Tibial artery (tissue), 4 donors: Measurements from ENCODE around the gene PTEN.
"Not testable (repeated sequence)": the region's sequence is repeated elsewhere in the genome, so short reads cannot be mapped to it uniquely, and the experiment has no call there.

ENCODE experiments used
- DNase-seq, 2 donors: peaks; one replicate each; pipeline ENCODE4 v3.0.0-alpha.2; 2019
- H3K27ac ChIP-seq, 2 donors: fragments of 200-600 bp; sonication (generic) in 1 of 2; 1 replicate in 1 of 2; 2 replicates in 1 of 2; pipeline ENCODE4 v1.5.1; 2018 to 2019; ENCODE audit warnings: mild to moderate bottlenecking in 1 of 2
- H3K27me3 ChIP-seq, 2 donors: fragments of 200-600 bp; sonication (generic) in 1 of 2; one replicate each; pipeline versions ENCODE4 v1.5.1 to v1.6.0; 2016 to 2019
- H3K36me3 ChIP-seq, 3 donors: fragments of 200-600 bp; sonication (generic) in 2 of 3; one replicate each; pipeline ENCODE4 v1.5.1; 2016 to 2019; ENCODE audit warnings: mild to moderate bottlenecking in 2 of 3
- H3K4me1 ChIP-seq, 4 donors: fragments of 200-600 bp; sonication (generic) in 2 of 4; 1 replicate in 3 of 4; 2 replicates in 1 of 4; pipeline ENCODE4 v1.5.1; 2016 to 2019
- H3K4me3 ChIP-seq, 2 donors: fragments of 200-600 bp; sonication (generic) in 1 of 2; 1 replicate in 1 of 2; 2 replicates in 1 of 2; pipeline ENCODE4 v1.5.1; 2018 to 2019; ENCODE audit warnings: mild to moderate bottlenecking in 2 of 2
- H3K9me3 ChIP-seq, 3 donors: fragments of 200-600 bp; sonication (generic) in 1 of 3; one replicate each; pipeline ENCODE4 v1.5.1; 2016 to 2019
- intact Hi-C: fragments of 100-400 bp; cut with DNase I; formaldehyde crosslinking; loops from one replicate; pipeline ENCODE4 v1.15.0; 2023; ENCODE audit warnings: low total_unique reads
- TF ChIP-seq, protein P1 (sequence below), 2 experiments: fragments of 200-600 bp in 1 of 2; fragments of 450-650 bp in 1 of 2; IDR thresholded peaks; one replicate each; pipeline ENCODE4 v1.5.1; 2017 to 2019; ENCODE audit warnings: antibody characterized with exemption in 2 of 2, mild to moderate bottlenecking in 1 of 2, moderate library complexity in 1 of 2

Gene PTEN

DNA sequence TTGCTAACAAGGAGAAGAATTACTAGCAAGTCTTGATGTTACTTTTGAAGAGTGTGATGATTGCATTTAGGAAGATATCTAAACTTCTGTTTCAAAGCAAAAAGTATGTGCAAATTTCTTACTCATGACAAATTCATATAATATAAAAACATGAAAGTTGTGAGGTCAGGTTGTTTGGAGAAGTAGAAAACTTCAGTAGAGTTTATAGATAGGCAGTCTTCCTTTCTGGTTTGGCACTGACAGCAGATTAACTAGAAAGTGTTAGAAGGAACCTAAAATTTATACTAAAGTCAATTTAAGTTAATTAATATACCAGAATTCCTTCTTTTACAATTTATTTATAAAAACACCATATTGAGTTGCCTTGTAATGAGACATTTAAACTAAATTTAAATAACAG lies 16.9 kb downstream of the PTEN start:
- Histone ChIP-seq H3K9me3 (no peaks in the 10 kb centered on the region), H3K4me1 (peaks cover 0 to 85% (median 11%) of the 10 kb centered on the region in 4 donors), H3K27me3 (no peaks in the 10 kb centered on the region), H3K36me3 (peaks cover 0 to 4% (median 0%) of the 10 kb centered on the region in 3 donors), H3K4me3 (no peak overlapping the region), H3K27ac (no peak overlapping the region)
- intact Hi-C loops: no loop called here
- TF ChIP-seq, protein P1, sequence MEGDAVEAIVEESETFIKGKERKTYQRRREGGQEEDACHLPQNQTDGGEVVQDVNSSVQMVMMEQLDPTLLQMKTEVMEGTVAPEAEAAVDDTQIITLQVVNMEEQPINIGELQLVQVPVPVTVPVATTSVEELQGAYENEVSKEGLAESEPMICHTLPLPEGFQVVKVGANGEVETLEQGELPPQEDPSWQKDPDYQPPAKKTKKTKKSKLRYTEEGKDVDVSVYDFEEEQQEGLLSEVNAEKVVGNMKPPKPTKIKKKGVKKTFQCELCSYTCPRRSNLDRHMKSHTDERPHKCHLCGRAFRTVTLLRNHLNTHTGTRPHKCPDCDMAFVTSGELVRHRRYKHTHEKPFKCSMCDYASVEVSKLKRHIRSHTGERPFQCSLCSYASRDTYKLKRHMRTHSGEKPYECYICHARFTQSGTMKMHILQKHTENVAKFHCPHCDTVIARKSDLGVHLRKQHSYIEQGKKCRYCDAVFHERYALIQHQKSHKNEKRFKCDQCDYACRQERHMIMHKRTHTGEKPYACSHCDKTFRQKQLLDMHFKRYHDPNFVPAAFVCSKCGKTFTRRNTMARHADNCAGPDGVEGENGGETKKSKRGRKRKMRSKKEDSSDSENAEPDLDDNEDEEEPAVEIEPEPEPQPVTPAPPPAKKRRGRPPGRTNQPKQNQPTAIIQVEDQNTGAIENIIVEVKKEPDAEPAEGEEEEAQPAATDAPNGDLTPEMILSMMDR (IDR thresholded peaks at IDR 0.05): no peak
- DNase-seq: no peak

DNA sequence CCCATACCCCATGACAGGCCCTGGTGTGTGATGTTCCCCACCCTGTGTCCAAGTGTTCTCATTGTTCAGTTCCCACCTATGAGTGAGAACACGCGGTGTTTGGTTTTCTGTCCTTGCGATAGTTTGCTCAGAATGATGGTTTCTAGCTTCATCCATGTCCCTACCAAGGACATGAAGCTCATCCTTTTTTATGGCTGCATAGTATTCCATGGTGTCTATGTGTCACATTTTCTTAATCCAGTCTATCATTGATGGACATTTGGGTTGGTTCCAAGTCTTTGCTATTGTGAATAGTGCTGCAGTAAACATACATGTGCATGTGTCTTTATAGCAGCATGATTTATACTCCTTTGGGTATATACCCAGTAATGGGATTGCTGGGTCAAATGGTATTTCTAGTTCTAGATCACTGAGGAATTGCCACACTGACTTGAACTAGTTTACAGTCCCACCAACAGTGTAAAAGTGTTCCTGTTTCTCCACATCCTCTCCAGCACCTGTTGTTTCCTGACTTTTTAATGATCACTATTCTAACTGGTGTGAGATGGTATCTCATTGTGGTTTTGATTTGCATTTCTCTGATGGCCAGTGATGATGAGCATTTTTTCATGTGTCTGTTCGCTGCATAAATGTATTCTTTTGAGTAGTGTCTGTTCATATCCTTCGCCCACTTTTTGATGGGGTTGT lies 18.1 kb downstream of the PTEN start:
- H3K27ac ChIP-seq, intact Hi-C loops, H3K4me3 ChIP-seq, H3K27me3 ChIP-seq, H3K36me3 ChIP-seq, DNase-seq, H3K9me3 ChIP-seq: not testable (repeated sequence)
- H3K4me1 ChIP-seq: peaks cover 0 to 82% (median 11%) of the 10 kb centered on the region in 4 donors

DNA sequence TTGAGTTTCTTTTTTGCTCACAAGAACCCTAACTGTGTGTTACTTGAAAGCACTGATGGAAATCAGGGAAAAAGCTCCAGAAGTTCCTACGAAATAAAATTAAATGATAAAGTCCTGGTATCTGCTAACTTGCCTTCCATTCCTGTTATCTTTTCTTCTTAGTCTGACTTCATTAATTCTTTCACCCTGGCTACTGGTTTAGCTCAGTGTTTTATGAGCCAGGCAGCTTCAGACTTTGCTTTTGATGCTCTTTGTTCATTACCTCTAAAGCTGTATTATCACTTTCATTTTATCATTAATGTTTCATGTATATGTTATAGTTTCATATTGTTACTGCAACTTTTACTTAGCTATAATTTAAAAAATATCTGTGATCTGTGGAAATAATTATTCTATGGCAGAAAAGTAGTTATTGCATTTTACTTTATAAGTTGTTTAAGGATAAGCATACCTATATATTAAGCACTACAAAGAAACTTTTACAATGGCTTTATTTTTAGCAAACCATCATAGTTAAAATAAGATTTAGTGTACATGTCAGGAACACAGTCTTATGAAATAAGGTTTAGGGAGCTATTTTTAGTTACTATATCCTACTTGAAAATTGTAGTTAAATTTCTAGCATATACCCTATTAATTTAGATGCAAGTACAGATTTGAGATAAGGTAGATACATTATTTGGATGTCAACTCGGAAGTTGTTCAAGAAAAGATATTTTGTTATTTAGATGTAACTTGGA lies 19.3 kb downstream of the PTEN start:
- H3K9me3 ChIP-seq: no peaks in the 10 kb centered on the region
- peaks cover 4 to 12% (median 8%) of the 10 kb centered on the region in 3 donors for H3K36me3 ChIP-seq
- intact Hi-C loops: no loop called here
- no peaks in the 10 kb centered on the region for H3K27me3 ChIP-seq
- H3K4me3 ChIP-seq: no peak overlapping the region
- peaks cover 0 to 81% (median 10%) of the 10 kb centered on the region in 4 donors for H3K4me1 ChIP-seq
- DNase-seq: no peak
- TF ChIP-seq, protein P1 (IDR thresholded peaks at IDR 0.05): no peak
- H3K27ac ChIP-seq: no peak overlapping the region

DNA sequence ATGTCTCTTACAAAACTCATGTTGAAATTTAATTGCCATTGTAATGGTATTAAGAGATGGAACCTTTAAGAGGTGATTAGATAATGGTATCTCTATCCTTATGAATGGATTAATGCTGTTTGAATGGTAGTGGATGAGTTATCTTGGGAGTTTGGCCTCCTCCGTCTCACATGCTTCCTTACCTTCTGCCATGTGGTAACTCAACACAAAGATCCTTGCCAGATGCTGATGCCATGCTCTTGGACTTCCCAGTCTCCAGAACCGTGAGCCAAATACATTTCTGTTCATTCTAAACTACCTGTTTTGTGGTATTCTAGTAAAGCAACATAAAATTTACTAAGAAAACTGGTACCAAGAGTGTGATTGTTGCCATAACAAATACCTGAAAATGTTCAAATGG lies 23.2 kb downstream of the PTEN start:
- TF ChIP-seq, protein P1 (IDR thresholded peaks at IDR 0.05): no peak
- intact Hi-C loops: no loop called here
- peaks cover 0 to 92% (median 5%) of the 10 kb centered on the region in 4 donors for H3K4me1 ChIP-seq
- no peaks in the 10 kb centered on the region for H3K27me3 ChIP-seq
- no peak overlapping the region for H3K27ac ChIP-seq
- no peak for DNase-seq
- peaks cover 0 to 12% (median 8%) of the 10 kb centered on the region in 3 donors for H3K36me3 ChIP-seq
- H3K4me3 ChIP-seq: no peak overlapping the region
- H3K9me3 ChIP-seq: no peaks in the 10 kb centered on the region

DNA sequence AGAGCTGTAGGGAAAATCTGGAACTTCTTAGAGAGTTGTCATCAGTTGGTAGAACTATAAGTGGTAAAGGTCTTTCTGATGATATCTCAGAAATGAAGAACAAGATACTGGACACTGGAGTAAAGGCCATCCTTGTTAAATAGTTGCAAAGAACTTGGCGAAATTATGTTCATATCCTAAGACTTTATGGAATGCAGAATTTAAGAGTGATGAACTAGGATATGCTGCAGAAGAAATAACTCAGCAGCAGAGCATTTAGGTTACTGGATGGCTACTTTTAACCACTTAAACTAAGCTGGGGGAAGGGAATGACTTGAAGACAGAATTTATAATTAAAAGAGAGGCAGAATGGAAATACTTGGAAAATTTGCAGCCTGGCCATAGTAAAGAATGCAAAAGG lies 23.7 kb downstream of the PTEN start:
- Histone ChIP-seq H3K36me3 (peaks cover 0 to 12% (median 8%) of the 10 kb centered on the region in 3 donors), H3K4me3 (no peak overlapping the region), H3K27ac (no peak overlapping the region), H3K9me3 (no peaks in the 10 kb centered on the region), H3K27me3 (no peaks in the 10 kb centered on the region), H3K4me1 (peaks cover 0 to 90% (median 5%) of the 10 kb centered on the region in 4 donors)
- intact Hi-C loops: no loop called here
- no peak for DNase-seq
- TF ChIP-seq, protein P1 (IDR thresholded peaks at IDR 0.05): no peak
